Activated naive CD8-positive, alpha-beta T cell treated with anti-CD3 and anti-CD28 coated beads, Interleukin-2, amount 10 ng/mL, durations not matched to agents 7 days and 5 days (primary cell): ENCODE data around the gene EFNB2. TPM values are rescaled to one million over a fixed set of nuclear protein-coding genes. Genes with fewer than 3 reads are reported as not detected.

ENCODE experiments used
- ATAC-seq: fragments of 150-1000 bp; cut with Tn5 transposase; one replicate; pipeline ENCODE4 v1.10.0; 2021; ENCODE audit warnings: low read depth, moderate library complexity
- POLR2A ChIA-PET: fragments of 350-600 bp; sonication (Branson Sonifier 250); formaldehyde crosslinking; loops from one replicate; lab custom pipeline; 2021; ENCODE audit warnings: antibody characterized with exemption; lab: Charles Lee
- DNase-seq: peaks from one replicate; pipeline ENCODE4 v3.0.0; 2021
- H3K27ac Mint-ChIP-seq: one replicate; pipeline ENCODE4 v1.8.0; 2022; ENCODE audit warnings: mild to moderate bottlenecking, mixed read lengths
- H3K27me3 Mint-ChIP-seq: one replicate; pipeline ENCODE4 v1.8.0; 2022; ENCODE audit warnings: mild to moderate bottlenecking, moderate library complexity, mixed read lengths
- H3K36me3 Mint-ChIP-seq: one replicate; pipeline ENCODE4 v1.8.0; 2021; ENCODE audit warnings: mild to moderate bottlenecking, mixed read lengths
- H3K4me1 Mint-ChIP-seq: one replicate; pipeline ENCODE4 v1.8.0; 2021; ENCODE audit warnings: mixed read lengths
- H3K4me3 Mint-ChIP-seq: one replicate; pipeline ENCODE4 v1.8.0; 2022; ENCODE audit warnings: mild to moderate bottlenecking, moderate library complexity, mixed read lengths
- H3K9me3 Mint-ChIP-seq: one replicate; pipeline ENCODE4 v1.8.0; 2021; ENCODE audit warnings: mixed read lengths
- total RNA-seq, 2 experiments: library from RNA; stranded (reverse); gene quantifications; one replicate each; pipeline ENCODE4 v1.2.3, GENCODE V29; 2021

Gene EFNB2
- total RNA-seq, 2 experiments from 2014 or later: 0.14 to 0.23 TPM

DNA sequence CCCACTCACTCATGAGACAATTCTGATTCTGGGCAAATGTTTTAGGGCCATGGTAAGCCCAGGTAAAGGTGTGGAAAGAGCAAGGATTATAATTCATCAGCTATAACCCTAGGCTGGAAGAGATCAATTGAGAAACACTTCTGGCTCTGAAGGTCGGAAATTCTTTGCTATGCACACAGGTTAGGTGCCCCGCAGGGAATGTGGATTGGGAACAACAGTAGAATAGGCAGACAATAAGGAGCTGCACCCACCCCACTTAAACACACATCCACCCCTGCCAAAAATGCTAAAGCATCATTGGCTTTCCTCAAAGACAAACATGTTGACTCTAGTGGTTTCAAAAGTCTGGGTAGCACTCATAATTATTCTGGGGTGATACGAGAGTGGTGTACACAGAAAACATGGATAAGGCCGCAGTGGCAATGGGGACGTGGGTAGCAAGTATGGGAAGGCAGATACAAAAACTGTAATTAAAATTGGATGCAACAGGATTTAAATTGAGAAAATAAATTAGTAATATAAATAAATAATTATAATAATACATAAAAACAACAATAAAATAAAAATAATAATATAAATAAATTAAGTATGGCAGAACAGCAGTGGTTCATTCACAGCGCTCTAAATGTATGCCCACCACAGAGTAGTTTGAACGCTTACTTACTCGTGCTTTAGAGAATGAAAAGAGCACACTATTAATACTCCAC is 8.6 kb downstream of the EFNB2 start:
- no peak overlapping the region for H3K4me3 Mint-ChIP-seq
- no peak overlapping the region for H3K27ac Mint-ChIP-seq
- DNase-seq: no peak
- POLR2A ChIA-PET: no interaction called here
- H3K9me3 Mint-ChIP-seq: no peaks in the 10 kb centered on the region
- no peak for ATAC-seq
- H3K4me1 Mint-ChIP-seq: peaks cover under 1% of the 10 kb centered on the region
- H3K27me3 Mint-ChIP-seq: peaks cover 37% of the 10 kb centered on the region
- H3K36me3 Mint-ChIP-seq: no peaks in the 10 kb centered on the region

DNA sequence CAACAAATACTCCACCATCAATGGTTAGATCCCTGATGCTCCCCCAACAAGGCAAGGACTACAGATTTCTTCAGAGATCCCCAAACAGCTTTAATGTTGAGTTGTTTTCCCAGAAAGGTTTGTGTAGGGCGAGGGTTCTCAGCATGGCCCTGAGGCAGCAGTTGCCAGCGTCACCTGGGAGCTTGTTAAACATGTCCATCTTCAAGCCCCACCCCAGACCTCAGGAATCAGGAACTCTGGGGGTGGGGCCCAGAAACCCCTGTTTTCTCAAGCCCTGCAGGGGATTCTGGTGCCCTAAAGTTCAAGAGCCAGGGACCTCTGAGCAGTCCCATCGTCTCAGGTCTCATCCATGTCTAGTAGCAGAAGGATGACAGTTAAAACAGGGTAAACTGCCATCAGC is 9.6 kb downstream of the EFNB2 start:
- H3K36me3 Mint-ChIP-seq: no peaks in the 10 kb centered on the region
- peaks cover 31% of the 10 kb centered on the region for H3K27me3 Mint-ChIP-seq
- no peak overlapping the region for H3K27ac Mint-ChIP-seq
- DNase-seq: no peak
- no peaks in the 10 kb centered on the region for H3K4me1 Mint-ChIP-seq
- POLR2A ChIA-PET: no interaction called here
- no peak for ATAC-seq
- H3K4me3 Mint-ChIP-seq: no peak overlapping the region
- no peaks in the 10 kb centered on the region for H3K9me3 Mint-ChIP-seq

DNA sequence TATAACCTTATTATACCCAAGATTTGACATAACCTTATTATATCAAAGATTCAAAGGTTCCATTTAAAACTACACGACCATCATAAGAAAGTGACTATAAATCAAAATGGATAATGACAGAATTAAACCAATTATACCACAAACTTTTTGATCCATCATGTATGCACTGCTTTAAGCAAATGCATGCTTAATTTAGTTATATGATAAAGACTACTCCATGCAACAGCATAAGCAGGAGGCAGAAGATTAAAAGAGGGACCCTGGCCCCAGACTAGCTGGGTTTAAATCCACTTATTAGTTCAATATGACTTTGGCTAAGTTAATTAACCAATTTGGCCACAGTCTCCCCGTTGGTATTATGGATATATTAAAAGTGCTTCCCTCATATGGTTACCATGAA is 11.4 kb downstream of the EFNB2 start:
- Mint-ChIP-seq H3K9me3 (no peaks in the 10 kb centered on the region), H3K4me1 (no peaks in the 10 kb centered on the region), H3K27me3 (peaks cover 18% of the 10 kb centered on the region), H3K27ac (no peak overlapping the region), H3K36me3 (no peaks in the 10 kb centered on the region), H3K4me3 (no peak overlapping the region)
- DNase-seq (no peak), ATAC-seq (no peak)
- POLR2A ChIA-PET: no interaction called here

DNA sequence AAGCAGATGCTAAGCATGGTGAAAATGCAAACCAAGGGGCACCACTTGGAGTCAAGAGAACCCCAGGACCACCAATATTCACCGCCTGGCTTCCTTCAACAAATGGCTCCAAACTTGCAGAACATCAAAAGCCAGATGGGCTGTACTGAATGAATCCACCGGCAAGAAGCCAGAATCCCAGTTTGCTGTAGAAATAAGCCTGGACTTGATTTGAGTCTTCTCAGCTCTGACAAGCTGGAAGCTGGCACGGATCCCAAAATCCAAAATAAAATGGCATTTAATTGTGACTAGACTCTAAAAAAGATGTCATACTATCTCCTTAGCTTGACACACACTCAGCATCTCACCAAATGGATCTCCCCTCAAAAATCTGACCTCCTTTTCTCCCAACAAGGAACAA is 11.9 kb downstream of the EFNB2 start:
- Mint-ChIP-seq H3K4me3 (no peak overlapping the region), H3K4me1 (no peaks in the 10 kb centered on the region), H3K27me3 (peaks cover 17% of the 10 kb centered on the region), H3K36me3 (no peaks in the 10 kb centered on the region), H3K9me3 (no peaks in the 10 kb centered on the region), H3K27ac (no peak overlapping the region)
- no peak for DNase-seq
- ATAC-seq: no peak
- POLR2A ChIA-PET: no interaction called here

DNA sequence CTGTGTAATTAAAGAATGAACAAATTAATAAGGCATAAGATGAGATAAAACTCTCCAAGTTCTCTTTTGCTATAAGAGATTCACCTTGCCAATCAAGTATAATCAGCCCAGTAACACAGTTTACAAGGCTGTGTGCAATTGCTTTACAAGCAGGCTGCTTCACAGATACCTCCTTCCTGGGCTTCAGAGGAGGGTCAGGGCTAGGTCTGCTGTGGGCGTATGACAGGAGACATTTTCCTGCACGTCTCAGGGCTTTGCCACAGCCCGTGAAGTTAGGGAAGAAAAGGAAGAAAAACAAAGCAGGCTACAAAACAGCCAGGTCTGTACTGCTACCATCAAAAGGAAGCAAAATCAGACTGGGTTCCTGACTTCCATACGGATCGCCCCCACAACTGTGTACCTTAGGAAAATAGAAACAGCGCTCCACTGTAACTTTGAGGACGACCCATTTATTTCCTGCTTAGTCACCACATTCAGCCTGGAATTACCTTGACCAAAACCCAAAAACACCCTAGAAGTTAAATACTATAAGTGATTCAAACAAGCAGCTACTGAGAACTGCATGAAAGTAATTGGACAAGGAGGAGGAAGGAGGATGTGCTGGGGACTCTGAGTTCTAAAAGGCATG is 12.4 kb downstream of the EFNB2 start:
- POLR2A ChIA-PET: no interaction called here
- H3K27me3 Mint-ChIP-seq: peaks cover 17% of the 10 kb centered on the region
- H3K4me1 Mint-ChIP-seq: no peaks in the 10 kb centered on the region
- ATAC-seq (no peak), DNase-seq (no peak)
- H3K4me3 Mint-ChIP-seq: no peak overlapping the region
- no peaks in the 10 kb centered on the region for H3K9me3 Mint-ChIP-seq
- no peaks in the 10 kb centered on the region for H3K36me3 Mint-ChIP-seq
- H3K27ac Mint-ChIP-seq: no peak overlapping the region

DNA sequence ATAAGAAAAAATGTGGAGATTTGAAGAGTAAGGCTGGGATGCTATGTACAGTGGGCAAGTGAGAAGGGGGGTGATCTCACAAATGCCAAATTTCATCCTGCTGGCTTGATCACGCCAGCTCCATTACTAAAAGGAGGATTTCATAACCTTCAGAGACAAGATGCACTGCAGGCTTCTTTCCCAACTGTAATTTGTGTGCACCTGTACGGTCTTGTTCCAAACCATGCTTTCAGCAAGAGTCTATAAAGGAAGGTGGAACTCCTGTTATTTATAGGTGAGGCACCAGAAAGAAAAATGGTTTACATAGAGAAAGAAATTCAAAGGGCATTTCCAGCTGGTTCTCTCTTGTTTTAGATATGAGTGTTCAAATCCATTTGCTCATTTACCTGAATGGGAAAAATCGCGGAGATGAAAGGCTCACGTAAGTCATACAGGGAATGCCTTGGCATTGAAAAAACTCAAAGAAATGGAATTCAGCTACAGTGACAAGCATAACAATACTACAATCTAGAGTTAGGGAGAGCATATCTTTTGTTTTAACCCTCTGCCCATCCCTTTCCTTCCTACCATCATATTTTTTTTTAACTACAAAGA is 13.3 kb downstream of the EFNB2 start:
- Mint-ChIP-seq H3K4me3 (no peak overlapping the region), H3K27ac (no peak overlapping the region), H3K4me1 (no peaks in the 10 kb centered on the region), H3K36me3 (no peaks in the 10 kb centered on the region), H3K9me3 (no peaks in the 10 kb centered on the region), H3K27me3 (peaks cover 12% of the 10 kb centered on the region)
- ATAC-seq (no peak), DNase-seq (no peak)
- POLR2A ChIA-PET: no interaction called here

DNA sequence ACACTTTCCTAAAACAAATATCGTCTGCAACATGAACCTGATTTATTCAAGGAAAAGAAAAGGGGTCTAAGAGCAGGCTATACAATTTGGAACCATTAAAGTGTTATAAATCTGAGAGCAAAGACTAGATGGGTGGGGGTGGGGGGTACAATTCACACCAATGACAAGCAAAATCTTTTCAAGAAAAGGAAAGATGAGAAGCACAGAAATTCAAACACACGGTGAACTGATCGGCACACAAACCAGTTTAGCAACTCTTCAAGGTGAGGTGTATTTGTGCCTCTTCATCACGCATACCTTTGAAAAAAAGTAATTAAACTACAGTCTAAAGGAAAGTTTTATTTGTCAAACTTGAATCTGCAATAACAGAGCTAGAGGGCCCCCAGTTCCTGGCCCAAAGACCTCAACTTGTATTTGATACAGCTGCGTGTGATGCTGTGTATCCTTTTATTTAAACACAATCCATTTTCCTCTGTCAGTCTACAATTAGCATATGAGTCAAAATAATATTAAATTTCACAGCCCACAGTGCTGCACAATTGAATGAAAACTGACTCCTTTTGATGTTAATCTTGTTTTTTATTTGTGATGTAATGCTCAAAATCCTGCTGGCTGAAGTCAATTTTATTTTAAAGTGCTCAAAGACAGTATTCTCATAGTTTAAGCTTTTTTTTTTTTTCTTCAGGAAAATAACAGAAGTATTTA is 14.2 kb downstream of the EFNB2 start:
- Mint-ChIP-seq H3K36me3 (no peaks in the 10 kb centered on the region), H3K4me3 (no peak overlapping the region), H3K27me3 (peaks cover 11% of the 10 kb centered on the region), H3K27ac (no peak overlapping the region), H3K9me3 (no peaks in the 10 kb centered on the region), H3K4me1 (no peaks in the 10 kb centered on the region)
- ATAC-seq (no peak), DNase-seq (no peak)
- POLR2A ChIA-PET: no interaction called here

DNA sequence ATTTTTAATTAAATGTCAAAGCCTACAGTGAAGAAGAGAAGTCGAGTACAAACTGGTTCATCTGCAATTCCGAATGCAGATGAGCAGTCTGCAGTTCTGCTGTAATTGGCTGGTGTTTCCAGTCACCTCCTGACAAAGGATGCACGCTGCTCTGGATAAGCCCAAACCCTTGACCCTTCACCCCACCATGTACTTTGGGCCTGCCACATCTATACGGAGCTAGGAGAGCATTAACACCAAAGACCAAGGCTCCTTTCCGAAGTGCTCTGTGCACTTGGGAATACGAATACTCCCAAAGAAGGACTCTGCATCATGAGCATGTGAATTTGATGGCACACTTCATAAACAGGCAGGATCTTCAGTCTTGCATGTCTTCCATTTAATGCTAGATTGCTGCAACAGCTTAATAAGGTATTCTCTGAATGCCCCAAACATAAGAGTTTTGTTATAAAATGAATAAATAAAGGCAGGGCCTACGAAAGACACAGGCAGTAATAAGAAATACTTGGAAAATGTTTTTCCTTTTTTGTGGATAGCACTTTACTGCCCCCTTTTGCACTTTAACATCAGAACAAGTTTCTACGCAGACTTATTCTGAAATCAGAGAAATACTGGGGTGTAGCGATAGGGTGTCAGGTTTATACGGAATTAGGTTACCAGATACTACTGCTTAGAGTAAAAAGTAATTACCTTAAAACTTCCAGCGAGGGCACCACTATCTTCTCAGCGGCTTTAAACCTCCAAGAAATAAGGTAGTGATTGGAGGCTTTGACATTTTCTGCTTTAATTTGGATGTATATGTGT is 15.0 kb downstream of the EFNB2 start:
- ATAC-seq (no peak), DNase-seq (no peak)
- Mint-ChIP-seq H3K27ac (no peak overlapping the region), H3K4me3 (no peak overlapping the region), H3K9me3 (no peaks in the 10 kb centered on the region), H3K27me3 (peaks cover 12% of the 10 kb centered on the region), H3K36me3 (no peaks in the 10 kb centered on the region), H3K4me1 (no peaks in the 10 kb centered on the region)
- POLR2A ChIA-PET: no interaction called here

DNA sequence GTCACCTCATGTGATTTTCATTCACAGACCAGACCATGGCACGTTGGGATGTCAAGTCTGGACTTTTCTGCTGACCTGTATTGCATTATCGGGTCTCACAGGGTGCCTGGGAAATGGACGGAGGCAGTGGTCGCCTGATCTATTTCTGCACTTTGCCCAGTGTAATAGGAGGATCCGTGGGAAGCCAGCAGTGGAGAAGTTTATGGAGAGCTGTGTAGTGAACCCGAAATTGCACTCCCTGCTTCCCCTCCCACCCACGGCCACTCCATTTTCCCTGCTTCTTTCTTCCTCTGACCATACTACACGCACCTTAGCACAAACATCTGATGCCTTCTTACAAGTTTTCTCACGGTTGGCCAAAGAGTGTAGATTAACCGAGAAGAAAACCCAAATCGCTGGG is 16.9 kb downstream of the EFNB2 start:
- POLR2A ChIA-PET: no interaction called here
- Mint-ChIP-seq H3K4me1 (no peaks in the 10 kb centered on the region), H3K27ac (no peak overlapping the region), H3K27me3 (peaks cover 17% of the 10 kb centered on the region), H3K9me3 (no peaks in the 10 kb centered on the region), H3K4me3 (no peak overlapping the region), H3K36me3 (no peaks in the 10 kb centered on the region)
- no peak for ATAC-seq
- DNase-seq: no peak

DNA sequence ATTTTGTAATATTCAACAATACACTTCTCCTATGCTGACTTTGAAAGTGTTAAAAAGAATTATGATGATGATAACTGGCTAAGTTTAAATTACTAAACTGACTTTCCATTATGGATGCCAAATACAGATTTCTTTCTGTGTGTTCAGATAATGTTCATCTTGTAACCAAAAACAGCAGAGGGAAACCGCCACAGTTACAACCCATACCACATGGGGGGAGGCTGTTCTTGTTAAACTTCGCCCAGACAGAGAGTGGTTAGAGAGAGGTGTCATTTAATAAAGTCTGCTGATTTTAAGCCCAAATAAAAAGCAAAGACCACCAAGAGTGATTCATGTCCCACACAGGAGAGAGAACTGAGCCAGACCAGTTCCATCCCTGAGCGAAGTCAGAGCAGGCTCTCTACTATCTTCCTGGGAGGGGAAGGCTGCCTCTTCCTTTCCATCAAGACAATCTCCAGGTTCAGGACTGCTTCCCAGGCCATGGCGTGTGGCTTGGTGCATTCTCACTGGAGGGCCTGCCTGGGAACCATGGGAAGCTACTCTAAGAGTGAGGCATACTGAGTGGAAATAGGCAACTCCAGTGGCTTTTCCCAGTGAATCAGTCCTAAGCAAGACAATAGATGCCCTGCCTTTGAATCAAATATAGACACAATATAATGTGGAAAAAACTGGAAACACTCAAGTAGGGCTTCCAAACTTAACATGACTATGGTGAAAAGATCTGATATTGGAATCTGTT is 18.2 kb downstream of the EFNB2 start:
- H3K36me3 Mint-ChIP-seq: no peaks in the 10 kb centered on the region
- no peak for ATAC-seq
- POLR2A ChIA-PET: no interaction called here
- H3K4me3 Mint-ChIP-seq: no peak overlapping the region
- H3K27ac Mint-ChIP-seq: no peak overlapping the region
- no peak for DNase-seq
- H3K9me3 Mint-ChIP-seq: no peaks in the 10 kb centered on the region
- H3K27me3 Mint-ChIP-seq: peaks cover 15% of the 10 kb centered on the region
- H3K4me1 Mint-ChIP-seq: no peaks in the 10 kb centered on the region

DNA sequence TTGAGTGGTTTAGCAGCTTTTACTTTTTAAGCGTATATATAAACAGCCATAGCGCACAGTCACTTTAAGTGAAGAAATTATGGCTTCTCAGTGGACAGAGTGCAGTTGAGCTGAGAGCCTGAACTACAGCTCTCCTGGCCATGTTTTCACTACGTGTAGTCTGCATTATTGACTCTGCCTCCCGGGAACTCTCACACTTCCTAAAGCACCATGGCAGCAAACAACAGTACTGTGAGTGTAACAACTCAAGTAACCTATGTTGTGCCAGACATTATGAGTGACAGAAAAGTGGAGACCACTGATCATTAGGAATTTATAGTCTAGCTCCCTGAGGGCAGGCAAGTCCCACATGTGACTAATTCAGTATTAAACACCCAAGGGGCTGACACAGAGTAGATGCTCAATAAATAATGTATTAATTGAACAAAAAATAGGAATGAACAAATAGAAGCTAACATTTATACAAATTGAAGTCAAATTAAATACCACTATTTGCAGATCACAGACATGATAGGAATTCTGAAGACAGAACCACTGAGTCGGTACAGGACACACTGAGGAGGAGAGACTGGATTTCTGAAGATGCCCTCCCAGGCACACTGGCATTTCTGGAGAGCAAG is 19.7 kb downstream of the EFNB2 start:
- no peak overlapping the region for H3K27ac Mint-ChIP-seq
- H3K4me1 Mint-ChIP-seq: no peaks in the 10 kb centered on the region
- ATAC-seq (no peak), DNase-seq (no peak)
- H3K36me3 Mint-ChIP-seq: no peaks in the 10 kb centered on the region
- no peaks in the 10 kb centered on the region for H3K9me3 Mint-ChIP-seq
- POLR2A ChIA-PET: no interaction called here
- no peak overlapping the region for H3K4me3 Mint-ChIP-seq
- H3K27me3 Mint-ChIP-seq: peaks cover 20% of the 10 kb centered on the region

DNA sequence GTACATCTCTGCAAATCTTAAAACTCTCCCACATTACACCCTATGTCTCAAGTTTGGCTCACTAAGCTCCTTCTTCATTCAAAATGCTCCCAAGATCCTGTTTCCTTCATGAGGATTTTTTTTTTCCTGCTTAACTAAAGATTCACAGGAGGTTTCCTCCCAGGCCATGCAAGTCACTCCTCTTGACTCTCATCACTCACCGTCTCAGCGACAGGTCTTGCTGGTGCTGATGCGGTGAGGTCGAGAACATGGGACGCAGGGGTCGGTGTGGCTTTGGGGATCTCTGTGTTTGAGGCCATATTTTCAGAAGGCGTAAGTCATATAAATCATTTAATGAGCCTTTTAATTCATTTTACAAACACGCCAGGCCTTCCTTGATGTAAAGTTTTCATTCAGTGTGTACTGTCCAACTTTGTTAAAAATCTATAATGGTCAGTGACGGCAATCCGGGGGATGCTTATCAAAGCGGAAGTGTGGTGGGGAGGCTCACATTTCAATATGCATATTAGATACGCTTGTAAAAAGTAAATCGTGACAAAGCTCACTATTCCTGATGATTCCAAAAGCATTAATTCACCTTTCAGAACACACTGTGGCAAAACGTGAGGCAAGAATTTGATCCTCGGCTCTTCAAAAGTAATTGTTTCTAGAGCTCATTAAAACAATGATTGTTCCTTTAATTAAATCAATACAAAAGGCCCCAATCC is 20.4 kb downstream of the EFNB2 start:
- Mint-ChIP-seq H3K9me3 (no peaks in the 10 kb centered on the region), H3K4me3 (no peak overlapping the region), H3K27ac (no peak overlapping the region), H3K36me3 (no peaks in the 10 kb centered on the region), H3K4me1 (no peaks in the 10 kb centered on the region), H3K27me3 (peaks cover 20% of the 10 kb centered on the region)
- no peak for ATAC-seq
- DNase-seq: no peak
- POLR2A ChIA-PET: no interaction called here
